Hepatocyte (in vitro differentiated cells): Measurements from ENCODE around the gene ZNF260. TPM values are rescaled to one million over a fixed set of nuclear protein-coding genes. Genes with fewer than 3 reads are reported as not detected.

Experiments used
- DNase-seq: peaks from one replicate; pipeline ENCODE4 v3.0.0-alpha.2; 2016; ENCODE audit warnings: low spot score
- H2AFZ ChIP-seq: fragments of 200-600 bp; sonication (generic); 2 replicates; pipeline ENCODE4 v1.6.0; 2016; ENCODE audit warnings: antibody characterized with exemption, mild to moderate bottlenecking
- H3K27ac ChIP-seq: fragments of 200-600 bp; sonication (generic); 2 replicates; pipeline ENCODE4 v1.5.1; 2016; ENCODE audit warnings: mild to moderate bottlenecking
- H3K27me3 ChIP-seq: fragments of 200-600 bp; sonication (generic); 2 replicates; pipeline ENCODE4 v1.6.1; 2016
- H3K36me3 ChIP-seq: fragments of 200-600 bp; sonication (generic); replicated peaks from 2 replicates; pipeline ENCODE4 v1.5.1; 2016; ENCODE audit warnings: low read depth; ENCODE audit not compliant: insufficient read depth
- H3K4me1 ChIP-seq: fragments of 200-600 bp; sonication (generic); 2 replicates; pipeline ENCODE4 v1.5.1; 2016; ENCODE audit warnings: mild to moderate bottlenecking, moderate library complexity; ENCODE audit not compliant: insufficient read depth
- H3K4me2 ChIP-seq: fragments of 200-600 bp; sonication (generic); 2 replicates; pipeline ENCODE4 v1.6.0; 2016
- H3K4me3 ChIP-seq: fragments of 200-600 bp; sonication (generic); 2 replicates; pipeline ENCODE4 v1.5.1; 2016; ENCODE audit warnings: mild to moderate bottlenecking
- H3K79me2 ChIP-seq: fragments of 200-600 bp; sonication (generic); 2 replicates; pipeline ENCODE4 v1.6.0; 2017; ENCODE audit warnings: mild to moderate bottlenecking
- H3K9me2 ChIP-seq: fragments of 200-600 bp; sonication (generic); replicated peaks from 2 replicates; pipeline ENCODE4 v1.6.0; 2017; ENCODE audit warnings: mild to moderate bottlenecking; ENCODE audit not compliant: insufficient read depth
- H3K9me3 ChIP-seq: fragments of 200-600 bp; sonication (generic); 2 replicates; pipeline ENCODE4 v1.5.1; 2016; ENCODE audit warnings: low read depth, mild to moderate bottlenecking
- H4K20me1 ChIP-seq: fragments of 200-600 bp; sonication (generic); 2 replicates; pipeline ENCODE4 v1.6.0; 2016; ENCODE audit warnings: mild to moderate bottlenecking; ENCODE audit not compliant: insufficient read depth, poor library complexity, severe bottlenecking
- EZH2 ChIP-seq: fragments of 200-600 bp; sonication (generic); IDR thresholded peaks from 2 replicates; pipeline ENCODE4 v1.6.1; 2016; ENCODE audit warnings: antibody characterized with exemption, mild to moderate bottlenecking, borderline replicate concordance
- EZH2phosphoT487 ChIP-seq: fragments of 200-600 bp; sonication (generic); IDR thresholded peaks from one replicate; pipeline ENCODE4 v1.6.1; 2018; ENCODE audit warnings: antibody characterized with exemption, mild to moderate bottlenecking, low read depth, moderate library complexity; ENCODE audit not compliant: unreplicated experiment, severe bottlenecking
- WGBS: methylation state at CpG from one replicate; pipeline ENCODE4 v1.1.6; 2016; ENCODE audit warnings: low lambda C conversion rate; ENCODE audit errors: missing lambda C conversion rate; 5-methylcytosine and 5-hydroxymethylcytosine counted together
- polyA plus RNA-seq: library from polyadenylated mRNA; unstranded; fragments of >200 nt; fragmentation: Nextera tagmentation; extraction: Ambion mirVana; gene quantifications from 2 replicates; pipeline ENCODE4 v1.2.1, GENCODE V29; 2016
- total RNA-seq: library from RNA; depleted of rRNA; stranded (reverse); fragments of >200 nt; gene quantifications from 2 replicates; pipeline ENCODE4 v1.2.3, GENCODE V29; 2014
- TF ChIP-seq, protein P1 (sequence below): fragments of 200-600 bp; sonication (generic); IDR thresholded peaks from 2 replicates; pipeline ENCODE4 v1.5.1; 2016; ENCODE audit warnings: antibody characterized with exemption, mild to moderate bottlenecking; ENCODE audit not compliant: poor library complexity

ZNF260 gene
- total and polyA plus RNA-seq, 2 experiments from 2014 or later: 12.9 to 20.3 TPM

DNA sequence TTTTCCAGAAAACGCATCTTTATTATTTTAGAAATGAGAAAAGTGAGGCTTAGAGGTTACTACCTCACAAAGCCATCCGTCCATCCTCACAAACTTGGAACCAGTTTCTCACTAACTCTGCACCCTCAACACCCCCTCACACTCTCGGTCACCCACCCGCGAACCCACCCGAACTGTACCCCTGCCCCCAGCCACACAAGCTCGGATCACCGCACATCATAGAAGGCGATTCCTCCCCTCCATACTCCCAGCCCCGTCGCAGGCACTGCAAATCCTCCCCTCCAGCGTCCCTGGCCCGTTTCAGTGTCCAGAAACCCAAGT is 238 bp downstream of the ZNF260 start:
- WGBS: 1% methylated on average over 10 of the region's 13 CpGs
- no peaks in the 10 kb centered on the region for H4K20me1 ChIP-seq
- H3K9me3 ChIP-seq: peaks cover 29% of the 10 kb centered on the region
- H3K4me1 ChIP-seq: peaks cover 12% of the 10 kb centered on the region
- H3K36me3 ChIP-seq: peaks cover 7% of the 10 kb centered on the region
- peak overlapping the region; percentile 92 for H3K4me2 ChIP-seq
- peaks cover 71% of the 10 kb centered on the region for H3K79me2 ChIP-seq
- peak overlapping the region; percentile 95 for H3K27ac ChIP-seq
- H3K4me3 ChIP-seq: peak overlapping the region; percentile 55
- H2AFZ ChIP-seq: peak overlapping the region; percentile 62
- no peaks in the 10 kb centered on the region for H3K9me2 ChIP-seq
- TF ChIP-seq EZH2phosphoT487 (no peak), EZH2 (no peak)
- TF ChIP-seq, protein P1, sequence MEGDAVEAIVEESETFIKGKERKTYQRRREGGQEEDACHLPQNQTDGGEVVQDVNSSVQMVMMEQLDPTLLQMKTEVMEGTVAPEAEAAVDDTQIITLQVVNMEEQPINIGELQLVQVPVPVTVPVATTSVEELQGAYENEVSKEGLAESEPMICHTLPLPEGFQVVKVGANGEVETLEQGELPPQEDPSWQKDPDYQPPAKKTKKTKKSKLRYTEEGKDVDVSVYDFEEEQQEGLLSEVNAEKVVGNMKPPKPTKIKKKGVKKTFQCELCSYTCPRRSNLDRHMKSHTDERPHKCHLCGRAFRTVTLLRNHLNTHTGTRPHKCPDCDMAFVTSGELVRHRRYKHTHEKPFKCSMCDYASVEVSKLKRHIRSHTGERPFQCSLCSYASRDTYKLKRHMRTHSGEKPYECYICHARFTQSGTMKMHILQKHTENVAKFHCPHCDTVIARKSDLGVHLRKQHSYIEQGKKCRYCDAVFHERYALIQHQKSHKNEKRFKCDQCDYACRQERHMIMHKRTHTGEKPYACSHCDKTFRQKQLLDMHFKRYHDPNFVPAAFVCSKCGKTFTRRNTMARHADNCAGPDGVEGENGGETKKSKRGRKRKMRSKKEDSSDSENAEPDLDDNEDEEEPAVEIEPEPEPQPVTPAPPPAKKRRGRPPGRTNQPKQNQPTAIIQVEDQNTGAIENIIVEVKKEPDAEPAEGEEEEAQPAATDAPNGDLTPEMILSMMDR: no peak
- no peak for DNase-seq
- no peaks in the 10 kb centered on the region for H3K27me3 ChIP-seq

DNA sequence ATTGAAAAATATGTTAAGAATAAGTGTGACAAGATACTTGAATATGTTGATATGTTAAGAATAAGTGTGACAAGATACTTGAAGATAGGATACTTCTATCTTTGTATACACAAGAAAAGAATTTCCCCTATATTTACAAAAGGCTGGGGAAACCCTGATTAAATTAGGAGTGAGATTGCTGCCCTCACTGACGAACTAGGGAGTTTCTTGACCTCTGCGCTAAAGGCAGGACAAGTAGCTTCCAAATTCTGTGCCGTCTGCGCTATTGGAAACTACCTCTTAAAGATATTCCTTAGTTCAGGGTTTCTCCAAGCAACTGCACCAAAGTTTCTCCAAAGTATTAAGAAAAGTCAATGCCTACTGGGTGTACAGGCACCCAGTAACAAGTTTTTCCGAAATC is 730 bp downstream of the ZNF260 start:
- peak overlapping the region; percentile 95 for H3K27ac ChIP-seq
- no peaks in the 10 kb centered on the region for H3K27me3 ChIP-seq
- peak; percentile 8 for DNase-seq
- WGBS: 4% methylated on average over 5 of the region's 5 CpGs
- H3K36me3 ChIP-seq: peaks cover 7% of the 10 kb centered on the region
- no peak for TF ChIP-seq EZH2phosphoT487
- TF ChIP-seq, protein P1: no peak
- no peak for TF ChIP-seq EZH2
- H3K9me2 ChIP-seq: no peaks in the 10 kb centered on the region
- peak overlapping the region; percentile 92 for H3K4me2 ChIP-seq
- no peaks in the 10 kb centered on the region for H4K20me1 ChIP-seq
- peak overlapping the region; percentile 55 for H3K4me3 ChIP-seq
- peaks cover 12% of the 10 kb centered on the region for H3K4me1 ChIP-seq
- peaks cover 29% of the 10 kb centered on the region for H3K9me3 ChIP-seq
- H3K79me2 ChIP-seq: peaks cover 76% of the 10 kb centered on the region
- peak overlapping the region; percentile 62 for H2AFZ ChIP-seq

- 77% methylated on average over 5 of the region's 5 CpGs for WGBS
- H2AFZ ChIP-seq: no peak overlapping the region
- H3K4me2 ChIP-seq: peak overlapping the region; percentile 92
- H3K27ac ChIP-seq: peak overlapping the region; percentile 95
- peaks cover 34% of the 10 kb centered on the region for H3K9me3 ChIP-seq
- H3K36me3 ChIP-seq: peaks cover 7% of the 10 kb centered on the region
- H3K4me1 ChIP-seq: peaks cover 12% of the 10 kb centered on the region
- H3K27me3 ChIP-seq: no peaks in the 10 kb centered on the region
- H3K79me2 ChIP-seq: peaks cover 84% of the 10 kb centered on the region
- TF ChIP-seq, protein P1: no peak
- TF ChIP-seq EZH2phosphoT487 (no peak), EZH2 (no peak)
- no peak for DNase-seq
- H3K9me2 ChIP-seq: no peaks in the 10 kb centered on the region
- peak overlapping the region; percentile 29 for H3K4me3 ChIP-seq
- no peaks in the 10 kb centered on the region for H4K20me1 ChIP-seq
Observed at GRCh38 chr19:36526581-36526980, 1.5 kb downstream of the ZNF260 start.

DNA sequence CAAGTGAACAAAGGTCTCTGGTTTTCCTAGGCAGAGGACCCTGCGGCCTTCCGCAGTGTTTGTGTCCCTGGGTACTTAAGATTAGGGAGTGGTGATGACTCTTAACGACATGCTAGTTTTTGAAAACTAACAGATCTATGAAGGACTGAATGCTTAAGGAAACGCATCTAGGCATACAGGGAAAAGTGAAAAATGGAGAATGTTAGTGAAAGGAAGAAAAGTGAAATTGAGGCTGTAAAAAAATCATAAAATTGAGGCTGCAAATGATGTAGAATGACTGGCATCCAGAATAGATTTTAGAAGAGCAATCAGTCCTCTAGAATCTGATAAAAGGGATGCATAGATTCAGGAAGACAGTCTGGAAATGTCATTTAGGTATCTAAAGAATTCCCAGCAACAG is 3.5 kb downstream of the ZNF260 start:
- Histone ChIP-seq H4K20me1 (no peaks in the 10 kb centered on the region), H3K4me3 (no peak overlapping the region), H3K79me2 (peaks cover 84% of the 10 kb centered on the region), H2AFZ (no peak overlapping the region), H3K36me3 (peaks cover 7% of the 10 kb centered on the region), H3K4me2 (no peak overlapping the region), H3K27ac (no peak overlapping the region), H3K4me1 (peaks cover 11% of the 10 kb centered on the region), H3K9me2 (no peaks in the 10 kb centered on the region), H3K27me3 (no peaks in the 10 kb centered on the region), H3K9me3 (peaks cover 50% of the 10 kb centered on the region)
- WGBS: 84% methylated on average over 4 of the region's 4 CpGs
- no peak for DNase-seq
- TF ChIP-seq EZH2phosphoT487 (no peak), EZH2 (no peak)
- TF ChIP-seq, protein P1: no peak
